Activated CD4-positive, alpha-beta memory T cell treated with anti-CD3 and anti-CD28 coated beads for 36 hours (primary cell): ENCODE results near the gene TLE4. TPM values are rescaled to one million over a fixed set of nuclear protein-coding genes. Genes with fewer than 3 reads are reported as not detected.

Experiments used
- CTCF ChIA-PET: fragments of 350-600 bp; sonication (Branson Sonifier 250); formaldehyde crosslinking; loops from one replicate; lab custom pipeline; 2021; ENCODE audit warnings: antibody characterized with exemption, inconsistent platforms; lab: Charles Lee
- POLR2A ChIA-PET: fragments of 350-600 bp; sonication (Branson Sonifier 250); formaldehyde crosslinking; loops from one replicate; lab custom pipeline; 2021; ENCODE audit warnings: antibody characterized with exemption; lab: Charles Lee
- DNase-seq: peaks from one replicate; pipeline ENCODE4 v3.0.0-alpha.2; 2020
- H3K27ac Mint-ChIP-seq: one replicate; pipeline ENCODE4 v1.8.0; 2021; ENCODE audit warnings: mixed read lengths
- H3K27me3 Mint-ChIP-seq: one replicate; pipeline ENCODE4 v1.8.0; 2021; ENCODE audit warnings: mixed read lengths
- H3K36me3 Mint-ChIP-seq: one replicate; pipeline ENCODE4 v1.8.0; 2021; ENCODE audit warnings: mixed read lengths
- H3K4me1 Mint-ChIP-seq: one replicate; pipeline ENCODE4 v1.8.0; 2021; ENCODE audit warnings: low read depth, mixed read lengths
- H3K4me3 Mint-ChIP-seq: one replicate; pipeline ENCODE4 v1.8.0; 2021; ENCODE audit warnings: mild to moderate bottlenecking, mixed read lengths
- H3K9me3 Mint-ChIP-seq: one replicate; pipeline ENCODE4 v1.8.0; 2021; ENCODE audit warnings: mixed read lengths
- intact Hi-C: fragments of 100-400 bp; cut with micrococcal nuclease; formaldehyde crosslinking; loops from one replicate; pipeline ENCODE4 v1.15.1; 2023
- total RNA-seq, 2 experiments: library from RNA; stranded (reverse); gene quantifications; one replicate each; pipeline ENCODE4 v1.2.3, GENCODE V29; 2021

The TLE4 gene
- total RNA-seq, 2 experiments from 2014 or later, result 14.3 to 15.3 TPM

DNA sequence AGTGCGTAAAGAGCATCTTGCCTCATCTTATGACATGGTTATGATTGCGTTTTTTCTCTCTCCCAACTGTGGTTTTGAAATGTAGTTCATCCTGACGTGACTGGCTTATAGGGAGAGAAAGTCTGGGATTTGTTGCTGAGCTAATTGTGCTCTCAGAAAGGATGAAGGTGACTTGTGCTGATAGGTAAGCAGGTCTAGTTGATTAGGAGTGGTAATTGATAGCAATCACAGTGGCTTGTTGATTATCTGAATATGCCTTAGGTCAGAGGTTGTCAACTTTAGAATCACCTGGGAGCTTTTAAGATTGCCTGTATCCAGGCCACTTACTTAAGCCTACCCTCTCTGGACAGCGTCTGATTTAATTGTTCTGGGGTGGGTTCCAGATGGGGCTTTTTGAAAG, 117.8 kb downstream of the TLE4 start:
- H3K4me1 Mint-ChIP-seq, result peaks cover 39% of the 10 kb centered on the region
- no peaks in the 10 kb centered on the region for H3K27me3 Mint-ChIP-seq
- ChIA-PET POLR2A (no interaction called here), CTCF (no interaction called here)
- no peak overlapping the region for H3K4me3 Mint-ChIP-seq
- H3K9me3 Mint-ChIP-seq, result no peaks in the 10 kb centered on the region
- intact Hi-C loops, result loop anchor here (10.0 kb wide), 1 partner anchor 125 kb away; no protein-coding TSS in a partner anchor
- DNase-seq, result no peak
- H3K36me3 Mint-ChIP-seq, result no peaks in the 10 kb centered on the region
- no peak overlapping the region for H3K27ac Mint-ChIP-seq

DNA sequence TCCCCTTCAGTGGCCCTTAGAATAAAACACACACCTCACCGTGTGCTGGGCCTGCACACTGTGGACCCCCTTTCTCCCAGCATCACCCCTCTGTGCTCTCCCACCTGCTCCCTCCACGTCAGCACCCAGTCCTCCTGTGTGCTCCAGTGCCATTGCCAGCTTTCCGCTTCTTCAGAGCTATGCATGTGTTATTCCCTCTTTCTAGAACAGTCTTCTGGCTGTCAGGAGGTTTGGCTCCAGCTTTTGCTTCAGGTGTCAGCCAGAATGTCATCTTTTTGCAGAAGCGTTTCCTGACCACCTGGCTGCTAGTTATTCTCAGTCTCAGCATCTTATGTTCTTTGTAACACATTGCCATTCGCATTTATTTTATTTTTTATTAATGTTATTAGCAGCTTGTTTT, 119.7 kb downstream of the TLE4 start:
- no peak for DNase-seq
- Mint-ChIP-seq H3K9me3 (no peaks in the 10 kb centered on the region), H3K27me3 (no peaks in the 10 kb centered on the region), H3K4me3 (no peak overlapping the region), H3K27ac (no peak overlapping the region), H3K36me3 (no peaks in the 10 kb centered on the region), H3K4me1 (peaks cover 49% of the 10 kb centered on the region)
- POLR2A ChIA-PET, result no interaction called here
- CTCF ChIA-PET, result no interaction called here
- intact Hi-C loops, result no loop called here

DNA sequence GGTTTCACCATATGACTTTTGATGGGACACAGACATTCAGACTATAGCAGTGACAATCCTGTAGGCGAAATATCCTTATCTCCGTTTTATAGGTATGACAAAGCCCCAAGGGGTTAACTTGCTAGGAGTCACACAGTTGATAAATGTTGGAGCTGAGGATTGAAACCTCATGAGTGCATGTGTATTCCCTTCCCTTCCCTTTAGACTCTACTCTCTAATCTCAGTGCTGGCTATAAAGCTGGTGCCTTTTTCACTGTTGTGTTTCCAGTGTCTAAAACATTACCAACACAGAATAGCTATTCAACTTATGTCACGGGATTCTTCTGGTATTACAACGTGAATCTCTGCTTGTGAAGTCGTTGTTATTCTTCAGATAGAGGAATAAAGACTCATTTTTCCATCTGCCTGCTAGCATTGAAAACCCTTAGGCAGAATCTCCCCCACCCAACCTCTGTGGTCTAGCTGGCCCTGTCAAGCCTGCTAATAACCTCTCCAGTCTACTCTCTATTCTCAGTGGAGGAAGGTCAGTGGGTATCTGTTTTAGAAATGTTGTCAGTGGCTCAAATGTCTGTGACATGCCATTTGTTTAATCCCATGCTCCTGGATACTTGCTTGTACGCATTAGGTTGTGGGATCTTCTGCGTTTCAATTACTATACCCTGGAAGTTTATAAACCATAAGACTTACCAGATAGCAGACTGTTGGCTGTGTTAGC, 121.2 kb downstream of the TLE4 start:
- no peak for DNase-seq
- no peaks in the 10 kb centered on the region for H3K36me3 Mint-ChIP-seq
- no peaks in the 10 kb centered on the region for H3K9me3 Mint-ChIP-seq
- intact Hi-C loops, result no loop called here
- no peak overlapping the region for H3K27ac Mint-ChIP-seq
- H3K4me1 Mint-ChIP-seq, result peaks cover 43% of the 10 kb centered on the region
- H3K27me3 Mint-ChIP-seq, result no peaks in the 10 kb centered on the region
- ChIA-PET CTCF (no interaction called here), POLR2A (no interaction called here)
- H3K4me3 Mint-ChIP-seq, result no peak overlapping the region

DNA sequence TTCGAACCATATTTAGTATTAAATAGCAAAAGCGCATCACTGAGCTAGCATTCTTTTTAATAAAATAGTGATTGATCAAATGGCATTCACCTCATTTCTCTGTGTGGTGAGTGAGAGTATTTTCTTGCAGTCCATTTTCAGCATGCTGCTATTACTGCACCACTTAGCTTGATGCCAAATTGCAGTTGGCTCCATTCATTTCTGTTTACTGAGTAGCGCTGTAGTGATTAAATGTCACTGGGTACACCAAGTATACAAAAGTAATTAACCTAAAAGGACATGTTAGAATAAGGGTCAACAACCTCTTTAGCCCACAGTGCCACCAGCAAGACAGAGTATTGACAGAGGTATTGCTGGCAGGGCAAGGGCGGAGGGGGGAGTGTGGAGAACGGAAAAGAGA, 122.0 kb downstream of the TLE4 start:
- H3K9me3 Mint-ChIP-seq, result no peaks in the 10 kb centered on the region
- intact Hi-C loops, result no loop called here
- no peak overlapping the region for H3K27ac Mint-ChIP-seq
- no peak overlapping the region for H3K4me3 Mint-ChIP-seq
- H3K4me1 Mint-ChIP-seq, result peaks cover 41% of the 10 kb centered on the region
- ChIA-PET POLR2A (no interaction called here), CTCF (no interaction called here)
- H3K36me3 Mint-ChIP-seq, result no peaks in the 10 kb centered on the region
- H3K27me3 Mint-ChIP-seq, result no peaks in the 10 kb centered on the region
- no peak for DNase-seq

DNA sequence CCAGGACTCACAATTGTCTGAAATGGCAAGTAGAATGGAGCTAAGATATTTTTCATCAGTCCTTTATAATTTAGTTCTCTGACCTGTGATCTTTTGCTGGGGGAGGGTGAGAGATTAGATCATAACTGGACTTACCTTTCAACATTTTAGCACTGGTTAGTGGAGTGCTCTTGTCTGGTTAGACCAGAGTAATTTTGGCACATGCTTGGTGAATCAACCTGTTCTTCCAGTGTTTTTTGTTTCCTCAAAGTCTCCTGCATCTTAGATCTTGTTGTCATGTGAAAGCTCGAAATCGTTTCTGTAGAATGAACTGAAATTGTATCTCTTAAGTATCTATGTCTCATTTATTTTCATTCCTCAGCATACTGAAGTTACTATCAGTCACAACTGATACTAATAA, 122.4 kb downstream of the TLE4 start:
- CTCF ChIA-PET, result no interaction called here
- POLR2A ChIA-PET, result no interaction called here

DNA sequence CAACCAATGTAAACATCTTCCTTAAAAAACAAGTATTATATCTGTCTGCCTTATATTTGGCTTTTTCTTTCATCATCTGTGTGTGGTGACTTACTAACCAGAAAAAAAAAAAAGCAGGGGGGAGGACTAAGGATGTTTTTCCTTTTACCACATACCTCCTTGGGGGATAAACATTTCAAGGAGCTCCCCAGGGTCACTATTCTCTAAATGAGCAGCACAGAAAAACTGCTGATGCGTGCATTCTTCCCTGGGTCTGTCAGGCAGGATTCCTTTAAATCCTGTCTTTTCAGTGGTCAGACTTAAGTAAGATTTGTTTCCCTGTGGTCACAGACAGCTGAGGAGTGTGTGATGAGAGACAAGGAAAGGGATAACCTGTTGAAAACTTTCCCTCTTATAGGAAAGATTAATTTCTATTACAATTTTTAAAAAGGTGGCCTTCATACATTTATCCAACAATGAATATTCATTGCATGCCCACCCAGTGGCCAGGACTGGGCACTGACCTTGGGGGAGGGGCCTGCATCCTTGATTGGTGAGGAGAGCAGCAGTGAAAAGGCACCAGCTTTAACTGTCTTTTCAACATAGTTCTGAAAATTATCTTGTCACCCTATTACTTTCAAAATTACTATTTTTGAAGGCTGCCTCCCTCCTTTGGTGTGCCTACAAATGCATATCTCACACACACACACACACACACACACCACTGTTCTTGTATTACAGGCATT, 123.1 kb downstream of the TLE4 start:
- Mint-ChIP-seq H3K9me3 (no peaks in the 10 kb centered on the region), H3K27ac (no peak overlapping the region), H3K36me3 (no peaks in the 10 kb centered on the region), H3K4me1 (peaks cover 51% of the 10 kb centered on the region), H3K4me3 (no peak overlapping the region), H3K27me3 (no peaks in the 10 kb centered on the region)
- DNase-seq, result no peak
- ChIA-PET CTCF (no interaction called here), POLR2A (interaction anchor here (0.7 kb wide), 1 partner anchor 112 kb away, joined by 3 read pairs; no protein-coding TSS in a partner anchor)
- intact Hi-C loops, result no loop called here

More for the DNA sequence above, 122.4 kb downstream of the TLE4 start:
- no peaks in the 10 kb centered on the region for H3K9me3 Mint-ChIP-seq
- H3K27ac Mint-ChIP-seq, result no peak overlapping the region
- no peaks in the 10 kb centered on the region for H3K36me3 Mint-ChIP-seq
- no peak overlapping the region for H3K4me3 Mint-ChIP-seq
- H3K4me1 Mint-ChIP-seq, result peaks cover 44% of the 10 kb centered on the region
- H3K27me3 Mint-ChIP-seq, result no peaks in the 10 kb centered on the region
- no peak for DNase-seq
- intact Hi-C loops, result no loop called here

DNA sequence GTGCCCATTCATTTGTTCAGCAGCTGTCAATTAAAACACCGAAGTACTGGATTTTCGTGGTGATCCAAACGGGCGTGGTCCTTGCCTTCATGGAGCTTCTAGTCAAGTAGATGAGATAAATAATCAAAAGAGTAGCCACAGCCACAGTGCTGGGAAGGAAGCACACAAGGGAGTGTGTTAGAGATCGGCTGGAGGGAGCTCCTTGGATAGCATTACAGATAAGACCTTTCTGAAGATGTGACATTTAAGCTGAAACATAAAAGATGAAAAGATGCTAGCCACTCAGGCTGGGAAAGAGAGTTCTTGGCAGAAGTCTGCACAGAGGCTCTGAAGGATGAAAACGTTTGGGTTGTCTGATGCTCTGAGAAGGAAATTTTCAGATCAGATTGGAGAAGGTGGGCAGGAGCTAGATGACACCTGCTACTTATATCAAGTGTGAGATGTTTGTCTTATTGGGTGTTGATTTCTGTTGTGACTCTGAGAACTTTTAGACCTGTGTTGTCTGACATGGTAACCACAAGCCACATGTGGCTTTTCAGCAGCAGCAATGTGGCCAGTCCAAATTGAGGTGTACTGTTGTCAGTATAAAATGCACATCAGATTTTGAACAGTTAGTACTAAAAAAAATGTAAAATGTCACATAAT, 123.9 kb downstream of the TLE4 start:
- intact Hi-C loops, result no loop called here
- no peaks in the 10 kb centered on the region for H3K27me3 Mint-ChIP-seq
- CTCF ChIA-PET, result no interaction called here
- H3K36me3 Mint-ChIP-seq, result no peaks in the 10 kb centered on the region
- no peaks in the 10 kb centered on the region for H3K9me3 Mint-ChIP-seq
- POLR2A ChIA-PET, result interaction anchor here (0.7 kb wide), 1 partner anchor 113 kb away, joined by 3 read pairs; no protein-coding TSS in a partner anchor
- H3K4me3 Mint-ChIP-seq, result no peak overlapping the region
- H3K4me1 Mint-ChIP-seq, result peaks cover 54% of the 10 kb centered on the region
- peak; percentile 11 for DNase-seq
- H3K27ac Mint-ChIP-seq, result no peak overlapping the region

DNA sequence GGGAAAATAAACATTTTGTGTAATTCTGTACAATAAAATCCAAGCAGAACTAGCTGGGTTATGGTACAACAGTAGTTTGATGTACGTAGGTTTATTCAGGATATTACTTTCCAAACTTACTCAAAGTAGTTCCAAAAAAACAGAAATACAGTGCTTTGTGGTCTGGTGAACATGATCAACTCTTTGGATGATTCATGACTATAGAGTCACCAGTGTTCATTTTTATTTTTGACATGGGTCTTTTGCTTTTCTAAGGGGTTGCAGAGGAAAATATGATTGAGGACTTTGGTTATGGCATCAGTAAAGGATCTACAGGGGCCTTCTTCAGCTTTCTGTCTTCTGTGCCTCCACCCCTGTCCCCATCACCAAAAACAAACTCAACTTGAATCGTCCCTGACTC, 127.2 kb downstream of the TLE4 start:
- CTCF ChIA-PET, result no interaction called here
- no peaks in the 10 kb centered on the region for H3K9me3 Mint-ChIP-seq

DNA sequence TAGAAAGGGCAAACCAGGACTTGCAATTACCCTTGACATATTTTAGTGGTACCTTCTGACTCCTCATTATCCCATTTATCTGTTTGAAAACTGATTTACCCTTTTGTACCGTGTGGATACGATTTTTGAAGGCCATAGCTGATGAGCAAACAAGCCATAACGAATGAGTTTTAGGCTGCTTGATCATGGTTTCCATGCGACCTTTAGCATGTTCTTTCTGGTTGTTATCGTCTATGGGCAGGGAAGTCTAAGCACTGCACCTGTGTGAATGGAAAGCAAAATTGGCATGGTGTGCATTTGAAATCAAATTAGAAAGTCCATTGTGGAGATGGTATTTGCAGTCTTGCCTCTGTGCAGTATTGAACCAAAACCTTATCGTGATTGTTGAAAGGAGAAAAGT, 127.7 kb downstream of the TLE4 start:
- Mint-ChIP-seq H3K4me3 (no peak overlapping the region), H3K9me3 (no peaks in the 10 kb centered on the region), H3K27me3 (no peaks in the 10 kb centered on the region), H3K27ac (no peak overlapping the region), H3K36me3 (peaks cover 5% of the 10 kb centered on the region), H3K4me1 (peaks cover 38% of the 10 kb centered on the region)
- ChIA-PET CTCF (no interaction called here), POLR2A (no interaction called here)
- DNase-seq, result no peak
- intact Hi-C loops, result loop anchor here (2.0 kb wide), 1 partner anchor 129 kb away; the partner anchor contains the start of gene TLE4

More for the DNA sequence above, 127.2 kb downstream of the TLE4 start:
- peaks cover 43% of the 10 kb centered on the region for H3K4me1 Mint-ChIP-seq
- DNase-seq, result no peak
- H3K36me3 Mint-ChIP-seq, result peaks cover 4% of the 10 kb centered on the region
- no peak overlapping the region for H3K27ac Mint-ChIP-seq
- POLR2A ChIA-PET, result no interaction called here
- H3K4me3 Mint-ChIP-seq, result no peak overlapping the region
- intact Hi-C loops, result loop anchor here (2.0 kb wide), 1 partner anchor 128 kb away; the partner anchor contains the start of gene TLE4
- H3K27me3 Mint-ChIP-seq, result no peaks in the 10 kb centered on the region

DNA sequence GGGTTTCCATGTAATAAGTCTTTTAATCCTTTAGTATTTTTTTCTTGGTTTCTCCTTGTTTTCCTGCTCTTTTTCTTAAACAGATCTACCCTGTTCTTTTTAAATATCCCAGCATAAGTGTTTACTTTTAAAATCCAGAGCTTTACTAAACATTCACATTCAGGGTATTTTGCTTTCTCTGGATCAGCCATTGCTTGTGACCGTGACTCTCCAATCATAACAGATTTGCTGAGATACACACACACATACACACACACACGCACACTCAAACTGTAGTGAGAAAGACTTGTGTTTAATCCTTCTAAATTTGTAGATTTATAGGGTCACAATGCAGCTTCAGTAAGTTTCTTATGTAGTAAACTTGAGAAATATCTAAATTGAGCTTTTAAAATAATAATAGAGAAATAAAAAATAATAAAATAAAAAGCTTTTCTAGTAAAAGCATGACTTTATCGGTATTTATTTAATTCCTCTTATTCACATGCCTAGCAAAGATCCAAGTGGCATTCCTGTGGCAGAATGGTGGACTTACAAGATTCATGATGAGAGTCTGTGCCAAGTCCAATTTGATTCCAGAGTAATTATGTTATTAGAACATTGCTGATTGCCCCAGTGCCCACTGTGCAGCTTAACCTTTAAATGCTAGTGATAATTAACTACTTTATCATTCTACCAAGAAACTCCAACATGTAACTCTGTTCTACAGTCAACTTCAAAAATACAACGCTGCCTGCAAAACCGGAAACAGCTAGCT, 129.0 kb downstream of the TLE4 start:
- ChIA-PET CTCF (no interaction called here), POLR2A (no interaction called here)
- H3K9me3 Mint-ChIP-seq, result no peaks in the 10 kb centered on the region
- intact Hi-C loops, result no loop called here
- H3K27me3 Mint-ChIP-seq, result no peaks in the 10 kb centered on the region
- no peak for DNase-seq
- H3K4me3 Mint-ChIP-seq, result no peak overlapping the region
- peaks cover 25% of the 10 kb centered on the region for H3K4me1 Mint-ChIP-seq
- no peak overlapping the region for H3K27ac Mint-ChIP-seq
- peaks cover 13% of the 10 kb centered on the region for H3K36me3 Mint-ChIP-seq

DNA sequence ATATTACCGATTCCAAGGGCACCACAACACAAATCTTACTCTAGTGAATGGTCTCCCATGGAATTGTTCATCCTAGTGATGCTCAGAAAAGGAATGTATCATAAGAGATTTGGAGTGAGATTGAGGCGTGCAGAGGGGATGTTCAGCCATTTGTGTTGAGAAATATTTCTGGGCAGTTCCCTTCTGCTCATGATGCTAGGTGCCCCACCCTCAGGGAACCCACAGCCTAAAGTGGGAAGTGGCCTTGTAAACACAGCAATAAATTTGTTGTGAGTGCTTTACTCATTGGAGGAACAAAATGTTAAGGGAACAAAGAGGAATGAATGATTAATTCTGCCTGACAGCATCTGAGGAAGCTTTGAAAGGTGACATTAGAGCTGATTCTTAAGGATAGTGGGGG, 129.9 kb downstream of the TLE4 start:
- no peaks in the 10 kb centered on the region for H3K27me3 Mint-ChIP-seq
- CTCF ChIA-PET, result no interaction called here
- DNase-seq, result no peak
- H3K9me3 Mint-ChIP-seq, result no peaks in the 10 kb centered on the region
- H3K36me3 Mint-ChIP-seq, result peaks cover 15% of the 10 kb centered on the region
- H3K4me1 Mint-ChIP-seq, result peaks cover 22% of the 10 kb centered on the region
- H3K27ac Mint-ChIP-seq, result no peak overlapping the region
- POLR2A ChIA-PET, result no interaction called here
- no peak overlapping the region for H3K4me3 Mint-ChIP-seq
- intact Hi-C loops, result no loop called here

DNA sequence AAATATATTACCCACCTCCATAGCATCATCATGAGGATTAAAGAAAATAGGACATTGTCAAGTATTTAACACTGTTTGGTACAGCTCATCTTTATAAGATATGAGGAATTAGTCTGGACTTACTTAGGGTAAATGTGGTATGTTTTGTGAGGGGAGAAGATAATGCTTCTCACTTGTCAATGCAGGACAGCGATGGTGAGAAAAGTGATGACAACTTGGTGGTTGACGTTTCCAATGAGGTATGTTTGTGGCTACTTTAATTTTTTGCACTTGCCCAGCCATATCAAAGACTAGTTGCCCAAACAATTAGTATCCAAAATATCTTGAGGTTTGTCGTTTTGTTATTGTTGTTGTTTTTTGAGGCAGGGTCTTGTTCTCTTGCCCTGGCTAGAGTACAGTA, 133.9 kb downstream of the TLE4 start:
- no peaks in the 10 kb centered on the region for H3K27me3 Mint-ChIP-seq
- POLR2A ChIA-PET, result no interaction called here
- peaks cover 37% of the 10 kb centered on the region for H3K36me3 Mint-ChIP-seq
- intact Hi-C loops, result no loop called here
- no peaks in the 10 kb centered on the region for H3K9me3 Mint-ChIP-seq
- H3K27ac Mint-ChIP-seq, result no peak overlapping the region
- CTCF ChIA-PET, result no interaction called here
- no peaks in the 10 kb centered on the region for H3K4me1 Mint-ChIP-seq
- no peak for DNase-seq
- H3K4me3 Mint-ChIP-seq, result no peak overlapping the region
